ENCODE measurements around the gene FREM1.

FREM1 gene

GRCh38 chr9:14690948-14691730 lies 219.1 kb downstream of the FREM1 start:
- DNase-seq: no peak

DNA sequence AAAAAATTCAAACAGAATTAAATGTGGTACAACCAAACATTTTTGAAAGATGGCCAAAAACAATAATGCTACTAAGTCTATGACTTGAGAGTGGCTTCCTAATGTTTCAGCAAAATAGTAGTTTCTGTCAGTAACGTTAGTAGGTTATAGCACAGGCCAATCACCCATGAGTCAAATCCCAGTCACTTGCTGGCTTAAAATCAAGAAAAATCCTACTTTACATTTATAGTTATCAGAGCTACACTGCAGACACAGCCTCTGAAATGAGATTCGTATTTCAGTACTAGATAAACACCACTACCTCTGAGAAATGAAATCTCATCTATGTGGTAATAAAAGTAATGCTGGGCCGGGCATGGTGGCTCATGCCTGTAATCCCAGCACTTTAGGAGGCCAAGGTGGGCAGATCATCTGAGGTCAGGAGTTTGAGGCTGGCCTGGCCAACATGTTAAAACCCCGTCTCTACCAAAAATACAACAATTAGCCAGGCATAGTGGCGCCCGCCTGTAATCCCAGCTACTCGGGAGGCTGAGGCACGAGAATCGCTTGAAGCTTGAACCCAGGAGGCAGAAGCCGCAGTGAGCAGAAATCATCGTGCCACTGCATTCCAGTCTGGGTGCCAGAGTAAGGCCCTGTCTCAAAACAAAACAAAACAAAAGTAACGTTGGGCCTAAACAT lies 223.0 kb downstream of the FREM1 start:
- no peak for DNase-seq

DNA sequence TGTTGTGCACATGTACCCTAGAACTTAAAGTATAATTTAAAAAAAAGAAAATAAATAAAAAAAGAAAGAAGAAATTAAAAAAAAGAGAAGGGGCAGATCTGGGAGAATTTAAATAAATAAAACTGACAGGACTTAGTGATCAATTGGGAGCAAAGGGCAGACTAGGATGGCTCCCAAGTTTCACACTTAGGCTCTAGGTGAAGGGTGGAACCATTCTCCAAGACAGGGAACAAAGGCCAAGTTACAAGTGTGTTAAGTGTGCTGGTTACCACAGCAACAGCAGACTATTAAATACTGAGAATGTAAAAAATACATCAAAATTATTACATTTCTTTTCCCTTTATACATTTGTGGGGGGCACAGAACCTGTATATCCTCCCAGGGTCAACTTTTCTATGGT lies 224.1 kb downstream of the FREM1 start:
- no peak for DNase-seq

All from T-helper 1 cell (primary cell).